H54 (cell line): Measurements from ENCODE around the gene HIVEP2.

ENCODE experiments used
- DNase-seq: peaks from one replicate; pipeline ENCODE4 v3.0.0; 2011; ENCODE audit warnings: low spot score, mixed read lengths; ENCODE audit not compliant: insufficient read length
- FAIRE-seq: peaks from 3 replicates; lab custom pipeline; 2011; peaks lifted over from hg19 to GRCh38; lab: Jason Lieb, UNC
- POLR2A ChIP-seq: IDR thresholded peaks from 2 replicates; pipeline ENCODE4 v1.6.1; 2011; ENCODE audit warnings: low read depth, mild to moderate bottlenecking, low read length

The HIVEP2 gene

GRCh38 chr6:142799639-142800038 lies 145.3 kb downstream of the HIVEP2 start:
- DNase-seq (no peak), FAIRE-seq (no peak)
- TF ChIP-seq POLR2A: no peak

GRCh38 chr6:142797159-142797558 lies 147.8 kb downstream of the HIVEP2 start:
- FAIRE-seq (no peak), DNase-seq (no peak)
- no peak for TF ChIP-seq POLR2A

- no peak for TF ChIP-seq POLR2A
- FAIRE-seq (no peak), DNase-seq (no peak)
These were observed 148.4 kb downstream of the HIVEP2 start for GRCh38 chr6:142796571-142796970.

- FAIRE-seq (no peak), DNase-seq (no peak)
- no peak for TF ChIP-seq POLR2A
These were observed 149.0 kb downstream of the HIVEP2 start for GRCh38 chr6:142796024-142796423.

GRCh38 chr6:142794424-142794823 lies 150.6 kb downstream of the HIVEP2 start:
- no peak for TF ChIP-seq POLR2A
- DNase-seq: no peak
- FAIRE-seq: no peak

GRCh38 chr6:142790257-142790656 lies 154.7 kb downstream of the HIVEP2 start:
- no peak for TF ChIP-seq POLR2A
- FAIRE-seq (no peak), DNase-seq (no peak)

- FAIRE-seq (no peak), DNase-seq (no peak)
- TF ChIP-seq POLR2A: no peak
These were observed 157.6 kb downstream of the HIVEP2 start for GRCh38 chr6:142787422-142787821.

GRCh38 chr6:142786476-142786875 lies 158.5 kb downstream of the HIVEP2 start:
- FAIRE-seq (no peak), DNase-seq (no peak)
- TF ChIP-seq POLR2A: no peak

GRCh38 chr6:142784344-142784743 lies 160.6 kb downstream of the HIVEP2 start:
- TF ChIP-seq POLR2A: no peak
- DNase-seq: no peak
- no peak for FAIRE-seq

- DNase-seq (no peak), FAIRE-seq (no peak)
- TF ChIP-seq POLR2A: no peak
These were observed 161.5 kb downstream of the HIVEP2 start for GRCh38 chr6:142783499-142783898.

GRCh38 chr6:142781129-142781528 lies 163.8 kb downstream of the HIVEP2 start:
- FAIRE-seq (no peak), DNase-seq (no peak)
- no peak for TF ChIP-seq POLR2A

GRCh38 chr6:142773859-142774648 lies 170.9 kb downstream of the HIVEP2 start:
- no peak for DNase-seq
- no peak for FAIRE-seq
- TF ChIP-seq POLR2A: no peak

GRCh38 chr6:142773324-142773723 lies 171.7 kb downstream of the HIVEP2 start:
- DNase-seq: no peak
- TF ChIP-seq POLR2A: no peak
- FAIRE-seq: no peak

- DNase-seq (no peak), FAIRE-seq (no peak)
- no peak for TF ChIP-seq POLR2A
These were observed 173.8 kb downstream of the HIVEP2 start for GRCh38 chr6:142771162-142771561.

- no peak for TF ChIP-seq POLR2A
- FAIRE-seq: no peak
- no peak for DNase-seq
These were observed 179.7 kb downstream of the HIVEP2 start for GRCh38 chr6:142765306-142765705.

GRCh38 chr6:142764311-142764710 lies 180.7 kb downstream of the HIVEP2 start:
- no peak for TF ChIP-seq POLR2A
- FAIRE-seq (no peak), DNase-seq (no peak)
